Spinal cord (tissue), 4 donors: ENCODE data around the gene GDF15. TPM values are rescaled to one million over a fixed set of nuclear protein-coding genes. Genes with fewer than 3 reads are reported as not detected.

Experiments used
- polyA plus RNA-seq, 2 donors: library from polyadenylated mRNA; unstranded; fragments of 120-200 nt; gene quantifications; one replicate each; pipeline ENCODE4 v1.2.1, GENCODE V29; 2013; ENCODE audit not compliant: insufficient read length in 2 of 2
- small RNA-seq: library from RNA; depleted of rRNA; stranded (forward); fragments of <200 nt; gene quantifications from one replicate; pipeline ENCODE3, GENCODE V24; 2014; ENCODE audit warnings: low replicate concordance
- total RNA-seq, 2 donors: library from RNA; depleted of rRNA in 1 of 2; stranded (reverse); fragments of 120-200 nt in 1 of 2; fragments of >200 nt in 1 of 2; gene quantifications; one replicate each; pipeline versions ENCODE4 v1.2.3 to v1.2.4, GENCODE V29; 2013 to 2014

The GDF15 gene
- total and polyA plus RNA-seq, 4 donors = 0.89 to 4.2 (median 2.0) TPM

Small RNA genes lying within 50 kb of the gene (small RNA-seq; reads per million reads assigned to genes)
- not detected for gene MIR3189

Other genes starting within 250 kb of the GDF15 start
- gene PIK3R2, start 233.0 kb upstream of the GDF15 start, total RNA-seq = 10 to 100 TPM; 14.1 to 37.2 TPM
- 100 to 1,000 TPM; 115 to 134 TPM for gene PIK3R2, start 233.0 kb upstream of the GDF15 start, polyA plus RNA-seq
- 10 to 100 TPM; 10.3 to 14.6 TPM for gene IFI30, start 212.3 kb upstream of the GDF15 start, total RNA-seq
- gene IFI30, start 212.3 kb upstream of the GDF15 start, polyA plus RNA-seq = 1 to 10 TPM; 1.9 to 2.8 TPM
- 10 to 100 TPM in 1 of 2 donors, 1 to 10 TPM in 1; 4.7 to 10.4 TPM for gene MPV17L2, start 192.9 kb upstream of the GDF15 start, total RNA-seq
- gene MPV17L2, start 192.9 kb upstream of the GDF15 start, polyA plus RNA-seq = 10 to 100 TPM; 13.8 to 14.7 TPM
- 10 to 100 TPM; 26.7 to 86.6 TPM for gene RAB3A, start 182.1 kb upstream of the GDF15 start, total RNA-seq
- 100 to 1,000 TPM; 336 to 342 TPM for gene RAB3A, start 182.1 kb upstream of the GDF15 start, polyA plus RNA-seq
- 1 to 10 TPM in 1 of 2 donors, under 1 TPM in 1; 0.88 to 2.6 TPM for gene PDE4C, start 159.7 kb upstream of the GDF15 start, total RNA-seq
- 1 to 10 TPM; 1.1 to 1.7 TPM for gene PDE4C, start 159.7 kb upstream of the GDF15 start, polyA plus RNA-seq
- gene IQCN, start 111.7 kb upstream of the GDF15 start, total RNA-seq = 1 to 10 TPM in 1 of 2 donors, under 1 TPM in 1; 0.59 to 4.4 TPM
- gene IQCN, start 111.7 kb upstream of the GDF15 start, polyA plus RNA-seq = 1 to 10 TPM; 5.0 to 9.0 TPM
- gene JUND, start 104.5 kb upstream of the GDF15 start, total RNA-seq = 100 to 1,000 TPM in 1 of 2 donors, 10 to 100 TPM in 1; 73.2 to 101 TPM
- gene JUND, start 104.5 kb upstream of the GDF15 start, polyA plus RNA-seq = 100 to 1,000 TPM; 127 to 136 TPM
- gene LSM4, start 63.1 kb upstream of the GDF15 start, total RNA-seq = 100 to 1,000 TPM in 1 of 2 donors, 10 to 100 TPM in 1; 69.4 to 120 TPM
- gene LSM4, start 63.1 kb upstream of the GDF15 start, polyA plus RNA-seq = 100 to 1,000 TPM; 104 to 105 TPM
- gene PGPEP1, start 45.6 kb upstream of the GDF15 start, total RNA-seq = 10 to 100 TPM; 16.2 to 28.4 TPM
- gene PGPEP1, start 45.6 kb upstream of the GDF15 start, polyA plus RNA-seq = 10 to 100 TPM; 21.5 to 33.5 TPM
- gene LRRC25, start 11.5 kb downstream of the GDF15 start, total RNA-seq = 1 to 10 TPM; 1.8 to 2.4 TPM
- 1 to 10 TPM; 1.3 to 1.4 TPM for gene LRRC25, start 11.5 kb downstream of the GDF15 start, polyA plus RNA-seq
- 100 to 1,000 TPM in 1 of 2 donors, 10 to 100 TPM in 1; 33.5 to 101 TPM for gene SSBP4, start 33.2 kb downstream of the GDF15 start, total RNA-seq
- gene SSBP4, start 33.2 kb downstream of the GDF15 start, polyA plus RNA-seq = 100 to 1,000 TPM; 154 to 166 TPM
- 10 to 100 TPM; 51.0 to 100.0 TPM for gene ISYNA1, start 52.0 kb downstream of the GDF15 start, total RNA-seq
- gene ISYNA1, start 52.0 kb downstream of the GDF15 start, polyA plus RNA-seq = 100 to 1,000 TPM; 127 to 180 TPM
- 1 to 10 TPM; 7.4 to 7.6 TPM for gene ELL, start 135.9 kb downstream of the GDF15 start, total RNA-seq
- gene ELL, start 135.9 kb downstream of the GDF15 start, polyA plus RNA-seq = 10 to 100 TPM; 10.1 to 11.6 TPM
- gene FKBP8, start 157.4 kb downstream of the GDF15 start, total RNA-seq = 100 to 1,000 TPM; 115 to 196 TPM
- gene FKBP8, start 157.4 kb downstream of the GDF15 start, polyA plus RNA-seq = 100 to 1,000 TPM; 354 to 364 TPM
- gene KXD1, start 171.7 kb downstream of the GDF15 start, total RNA-seq = 10 to 100 TPM; 28.0 to 51.1 TPM
- 10 to 100 TPM; 70.2 to 76.0 TPM for gene KXD1, start 171.7 kb downstream of the GDF15 start, polyA plus RNA-seq
- 100 to 1,000 TPM; 660 to 956 TPM for gene UBA52, start 185.7 kb downstream of the GDF15 start, total RNA-seq
- gene UBA52, start 185.7 kb downstream of the GDF15 start, polyA plus RNA-seq = 100 to 1,000 TPM; 638 to 717 TPM
- gene REX1BD, start 202.6 kb downstream of the GDF15 start, total RNA-seq = 10 to 100 TPM; 23.7 to 84.5 TPM
- gene REX1BD, start 202.6 kb downstream of the GDF15 start, polyA plus RNA-seq = 10 to 100 TPM; 70.7 to 71.7 TPM
- gene CRLF1, start 220.6 kb downstream of the GDF15 start, total RNA-seq = 10 to 100 TPM in 1 of 2 donors, 1 to 10 TPM in 1; 3.1 to 13.8 TPM
- gene CRLF1, start 220.6 kb downstream of the GDF15 start, polyA plus RNA-seq = 10 to 100 TPM; 14.1 to 27.2 TPM
- gene TMEM59L, start 226.7 kb downstream of the GDF15 start, total RNA-seq = 10 to 100 TPM; 21.4 to 64.1 TPM
- gene TMEM59L, start 226.7 kb downstream of the GDF15 start, polyA plus RNA-seq = 100 to 1,000 TPM; 307 to 353 TPM